GM18505 (cell line): Measurements from ENCODE around the gene DCDC2.
A peak's percentile ranks its signal among the peaks of the same experiment; 100 is the strongest.

Experiments
- ATAC-seq: cut with Tn5 transposase; IDR thresholded peaks from one replicate; pipeline ENCODE4 v1.9.1; 2021; ENCODE audit not compliant: unreplicated experiment
- POLR2A ChIP-seq: IDR thresholded peaks from 4 replicates; pipeline ENCODE4 v1.6.1; 2011; ENCODE audit warnings: borderline replicate concordance; ENCODE audit not compliant: insufficient read depth, insufficient read length; ENCODE audit errors: extremely low read depth

Gene DCDC2

GRCh38 chr6:24359640-24360454 lies 2.0 kb upstream of the DCDC2 start:
- no peak for TF ChIP-seq POLR2A
- ATAC-seq = peak; percentile 91

GRCh38 chr6:24358219-24358821 lies 461 bp upstream of the DCDC2 start:
- no peak for TF ChIP-seq POLR2A
- ATAC-seq = no peak

GRCh38 chr6:24356310-24356973 lies 1.4 kb downstream of the DCDC2 start:
- TF ChIP-seq POLR2A = no peak
- ATAC-seq = no peak

GRCh38 chr6:24355393-24355792 lies 2.5 kb downstream of the DCDC2 start:
- no peak for TF ChIP-seq POLR2A
- ATAC-seq = no peak

GRCh38 chr6:24353861-24354260 lies 4.0 kb downstream of the DCDC2 start:
- no peak for ATAC-seq
- no peak for TF ChIP-seq POLR2A

GRCh38 chr6:24352434-24352833 lies 5.4 kb downstream of the DCDC2 start:
- no peak for TF ChIP-seq POLR2A

GRCh38 chr6:24344976-24345375 lies 12.9 kb downstream of the DCDC2 start:
- no peak for ATAC-seq
- no peak for TF ChIP-seq POLR2A

More at GRCh38 chr6:24352434-24352833, 5.4 kb downstream of the DCDC2 start:
- no peak for ATAC-seq

GRCh38 chr6:24340998-24341938 lies 16.6 kb downstream of the DCDC2 start:
- TF ChIP-seq POLR2A = no peak

GRCh38 chr6:24339932-24340331 lies 17.9 kb downstream of the DCDC2 start:
- no peak for ATAC-seq
- no peak for TF ChIP-seq POLR2A

More at GRCh38 chr6:24340998-24341938, 16.6 kb downstream of the DCDC2 start:
- ATAC-seq = no peak

GRCh38 chr6:24334285-24334684 lies 23.6 kb downstream of the DCDC2 start:
- no peak for ATAC-seq
- TF ChIP-seq POLR2A = no peak

- ATAC-seq = no peak
- TF ChIP-seq POLR2A = no peak
These were observed 25.5 kb downstream of the DCDC2 start for GRCh38 chr6:24332317-24332716.

- no peak for ATAC-seq
- TF ChIP-seq POLR2A = no peak
These were observed 27.6 kb downstream of the DCDC2 start for GRCh38 chr6:24330137-24330732.
